MM.1S (cell line): ENCODE data around the gene GCN1.

ENCODE experiments used
- CTCF ChIP-seq: fragments of 300-600 bp; sonication (generic); IDR thresholded peaks from 2 replicates; pipeline ENCODE4 v1.5.1; 2016; ENCODE audit warnings: antibody characterized with exemption, low read length, mixed read lengths
- EZH2 ChIP-seq: fragments of 300-600 bp; sonication (generic); optimal IDR thresholded peaks from 2 replicates; pipeline ENCODE3; 2017; ENCODE audit warnings: low read depth, mild to moderate bottlenecking, antibody characterized with exemption, low read length, mixed read lengths

- no peak for TF ChIP-seq EZH2
- no peak for TF ChIP-seq CTCF
Observed at GRCh38 chr12:120138366-120138765, 56.1 kb downstream of the GCN1 start.
